SH-SY5Y (cell line): ENCODE results near the gene ELP1.

ENCODE experiments used
- GATA2 ChIP-seq: IDR thresholded peaks from 2 replicates; pipeline ENCODE4 v1.6.1; 2011; ENCODE audit warnings: mild to moderate bottlenecking, low read depth, low read length
- GATA3 ChIP-seq: IDR thresholded peaks from 2 replicates; pipeline ENCODE4 v1.6.1; 2011; ENCODE audit warnings: low read depth, mild to moderate bottlenecking, low read length, moderate library complexity

- no peak for TF ChIP-seq GATA2
- no peak for TF ChIP-seq GATA3
Observed at GRCh38 chr9:108838017-108838416, 95.9 kb downstream of the ELP1 start.
